Endothelial cell of umbilical vein (primary cell): ENCODE data around the gene MVB12B.

Experiments used
- CTCF ChIP-seq, 2 donors: IDR thresholded peaks; 1 replicate in 1 of 2; 2 replicates in 1 of 2; pipeline ENCODE4 v1.5.1; 2011; ENCODE audit warnings: low read length in 2 of 2, mild to moderate bottlenecking in 2 of 2, moderate library complexity in 2 of 2, control low read depth in 1 of 2, inconsistent platforms in 1 of 2, low read depth in 1 of 2; ENCODE audit not compliant: insufficient read depth in 1 of 2; ENCODE audit errors: extremely low read depth in 1 of 2
- EZH2 ChIP-seq: IDR thresholded peaks from 2 replicates; pipeline ENCODE4 v1.6.1; 2012; ENCODE audit warnings: borderline replicate concordance, low read depth, mild to moderate bottlenecking, moderate library complexity, low read length, inconsistent platforms; ENCODE audit not compliant: severe bottlenecking
- FOS ChIP-seq: IDR thresholded peaks from 2 replicates; pipeline ENCODE4 v1.6.1; 2011; ENCODE audit warnings: mild to moderate bottlenecking, low read length, moderate library complexity, borderline replicate concordance; ENCODE audit not compliant: insufficient read depth
- GATA2 ChIP-seq: IDR thresholded peaks from 2 replicates; pipeline ENCODE4 v1.7.0; 2011; ENCODE audit warnings: low read depth, mild to moderate bottlenecking, moderate library complexity, mixed read lengths, low read length; ENCODE audit not compliant: insufficient read length, insufficient read depth
- MYC ChIP-seq: IDR thresholded peaks from one replicate; pipeline ENCODE4 v1.6.1; 2011; ENCODE audit warnings: mild to moderate bottlenecking, low read depth, low read length
- POLR2A ChIP-seq: IDR thresholded peaks from 2 replicates; pipeline ENCODE4 v1.6.1; 2012; ENCODE audit warnings: low read depth, mild to moderate bottlenecking, control low read depth, low read length
- TF ChIP-seq, protein P1 (sequence below): IDR thresholded peaks from 2 replicates; pipeline ENCODE4 v1.6.1; 2011; ENCODE audit not compliant: insufficient read depth, insufficient read length

DNA sequence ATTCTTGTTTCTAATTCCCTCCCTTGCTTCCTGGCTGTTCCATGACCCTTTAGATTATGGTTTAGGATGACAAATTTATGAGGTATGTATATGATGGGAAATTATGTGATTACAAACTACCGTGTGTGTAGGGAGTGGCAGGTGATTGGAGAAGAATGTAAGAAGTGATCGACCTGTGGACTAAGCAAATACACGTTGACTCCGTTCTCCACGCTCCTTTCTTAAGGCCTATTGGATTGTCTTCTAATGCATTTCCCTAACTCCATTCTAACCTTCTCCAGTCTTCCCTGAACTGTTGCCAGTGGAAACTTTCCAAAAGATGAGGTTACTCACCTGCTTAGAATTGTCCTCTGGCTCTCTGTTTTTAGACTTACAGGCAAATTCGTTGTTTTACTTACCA, 36.6 kb downstream of the MVB12B start:
- TF ChIP-seq EZH2 (no peak), CTCF (IDR thresholded peaks at IDR 0.05; ENCODE audit: extremely low read depth in 1 of 2, insufficient read depth in 1 of 2, low read depth in 1 of 2, low read length in 2 of 2) (no peak), FOS (no peak), MYC (no peak), POLR2A (no peak), GATA2 (no peak)
- TF ChIP-seq, protein P1, sequence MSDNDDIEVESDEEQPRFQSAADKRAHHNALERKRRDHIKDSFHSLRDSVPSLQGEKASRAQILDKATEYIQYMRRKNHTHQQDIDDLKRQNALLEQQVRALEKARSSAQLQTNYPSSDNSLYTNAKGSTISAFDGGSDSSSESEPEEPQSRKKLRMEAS: no peak
